K562 treated with DMSO at 1 percent for 24 hours (cell line): ENCODE data around the gene SLTM. TPM values are rescaled to one million over a fixed set of nuclear protein-coding genes. Genes with fewer than 3 reads are reported as not detected.

ENCODE experiments used
- total RNA-seq: library from RNA; unstranded; fragments of 300-600 nt; gene quantifications from 2 replicates; pipeline ENCODE4 v1.2.3, GENCODE V29; 2022; ENCODE audit warnings: low read depth; ENCODE audit not compliant: insufficient read depth

Gene SLTM
- 58.9 and 62.8 TPM in 2 replicates for total RNA-seq

GRCh38 chr15:58933281-58934113 is at the start of gene SLTM:
Gene SLTM (minus strand): TSS chr15:58933679. CDS start chr15:58933565, 114 bp downstream.

Other genes with a start within 250 kb of the SLTM start
- 54.5 and 69.8 TPM in 2 replicates for gene ADAM10, start 184.0 kb downstream of the SLTM start, total RNA-seq
- 8.4 and 10.8 TPM in 2 replicates for gene MINDY2, start 162.4 kb downstream of the SLTM start, total RNA-seq
- 12.3 and 15.7 TPM in 2 replicates for gene RNF111, start 54.0 kb upstream of the SLTM start, total RNA-seq
- 71.9 and 84.7 TPM in 2 replicates for gene CCNB2, start 171.5 kb upstream of the SLTM start, total RNA-seq